Activated T-cell treated with anti-CD3 and anti-CD28 coated beads, Interleukin-2, amount 50 U/mL, for 4 hours (primary cell): ENCODE measurements around the gene TTYH2. TPM values are rescaled to one million over a fixed set of nuclear protein-coding genes. Genes with fewer than 3 reads are reported as not detected.

Experiments
- ATAC-seq, 2 donors: fragments of 200-7000 bp; cut with Tn5 transposase; one replicate each; pipeline ENCODE4 v1.10.0; 2021
- DNase-seq: peaks from one replicate; pipeline ENCODE4 v3.0.0-alpha.2; 2020
- H3K27me3 Mint-ChIP-seq: one replicate; pipeline ENCODE4 v1.8.0; 2021; ENCODE audit warnings: low read depth, mixed read lengths
- H3K36me3 Mint-ChIP-seq: one replicate; pipeline ENCODE4 v1.8.0; 2022; ENCODE audit warnings: mixed read lengths; ENCODE audit not compliant: insufficient read depth
- H3K4me1 Mint-ChIP-seq: one replicate; pipeline ENCODE4 v1.8.0; 2021; ENCODE audit warnings: low read depth, mixed read lengths
- H3K4me3 Mint-ChIP-seq: one replicate; pipeline ENCODE4 v1.8.0; 2021; ENCODE audit warnings: mild to moderate bottlenecking, moderate library complexity, mixed read lengths
- H3K9me3 Mint-ChIP-seq: one replicate; pipeline ENCODE4 v1.8.0; 2021; ENCODE audit warnings: mixed read lengths
- total RNA-seq, 3 donors: library from RNA; stranded (reverse); gene quantifications; one replicate each; pipeline ENCODE4 v1.2.1, GENCODE V29; 2021

TTYH2 gene
- total RNA-seq, 3 donors from 2014 or later: 2.0 to 4.5 (median 3.5) TPM

DNA sequence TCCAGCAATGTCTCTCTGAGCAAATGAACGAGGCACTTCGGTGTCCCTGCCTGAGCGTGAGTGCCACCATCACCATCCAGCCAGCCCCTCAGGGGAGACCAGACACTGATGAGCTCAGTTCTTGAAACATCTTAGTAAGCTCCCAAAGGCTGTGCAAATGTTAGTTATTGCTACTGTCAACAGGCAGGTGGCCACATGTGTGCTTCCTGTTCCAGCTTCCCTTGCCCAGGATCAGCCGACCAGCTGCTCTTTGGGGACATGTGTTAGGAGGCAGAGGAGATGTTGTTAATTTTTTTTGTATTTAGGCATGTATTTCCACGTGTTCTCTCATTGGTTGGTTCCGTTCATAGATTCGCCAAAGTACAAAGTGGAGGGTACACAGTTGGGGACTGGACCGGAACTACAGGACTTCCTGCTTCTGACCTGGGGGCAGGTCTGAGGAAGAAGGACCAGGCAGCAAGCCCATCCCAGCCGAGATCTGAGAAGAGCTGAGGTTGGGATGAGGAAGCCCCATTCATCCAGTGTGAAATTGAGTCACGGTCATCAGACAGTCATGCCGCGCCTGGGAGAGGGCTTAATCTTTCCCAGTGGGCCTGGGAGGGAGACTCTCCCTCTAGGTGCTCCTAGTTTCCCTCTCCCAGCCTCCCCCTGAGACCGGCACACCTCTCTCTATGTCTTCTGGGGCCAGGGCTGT is 3.8 kb downstream of the TTYH2 start:
- DNase-seq: no peak
- peaks cover 4% of the 10 kb centered on the region for H3K36me3 Mint-ChIP-seq
- no peak for ATAC-seq
- peaks cover 30% of the 10 kb centered on the region for H3K4me1 Mint-ChIP-seq
- no peak overlapping the region for H3K4me3 Mint-ChIP-seq
- no peaks in the 10 kb centered on the region for H3K9me3 Mint-ChIP-seq
- H3K27me3 Mint-ChIP-seq: no peaks in the 10 kb centered on the region

DNA sequence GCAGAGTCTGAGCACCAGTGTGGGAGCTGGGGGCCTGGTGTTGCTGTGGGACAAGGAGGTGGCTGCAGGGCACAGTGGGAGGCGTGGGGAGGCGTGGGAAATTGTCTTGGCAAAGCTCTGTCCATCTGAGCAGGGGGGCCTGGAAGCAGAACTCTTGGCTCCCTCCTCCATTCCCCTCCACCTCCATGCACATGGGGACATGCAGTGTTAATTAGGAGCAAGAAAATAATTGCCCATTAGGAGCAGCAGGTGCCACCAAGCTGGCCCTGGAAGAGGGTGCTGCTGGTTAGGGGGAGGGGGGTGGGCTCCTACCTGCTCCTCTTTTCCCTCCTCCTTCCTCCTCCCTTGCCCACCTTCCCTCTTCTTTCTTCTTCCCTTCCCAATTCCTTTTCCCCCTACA is 4.5 kb downstream of the TTYH2 start:
- Mint-ChIP-seq H3K27me3 (no peaks in the 10 kb centered on the region), H3K36me3 (peaks cover 8% of the 10 kb centered on the region), H3K4me3 (no peak overlapping the region), H3K9me3 (no peaks in the 10 kb centered on the region), H3K4me1 (peaks cover 24% of the 10 kb centered on the region)
- DNase-seq (no peak), ATAC-seq (no peak)

- DNase-seq (no peak), ATAC-seq (no peak)
- Mint-ChIP-seq H3K4me1 (peaks cover 20% of the 10 kb centered on the region), H3K36me3 (peaks cover 8% of the 10 kb centered on the region), H3K27me3 (no peaks in the 10 kb centered on the region), H3K4me3 (no peak overlapping the region), H3K9me3 (no peaks in the 10 kb centered on the region)
These were observed 5.1 kb downstream of the TTYH2 start for GRCh38 chr17:74218436-74218835.

- ATAC-seq (no peak), DNase-seq (no peak)
- Mint-ChIP-seq H3K4me1 (peaks cover 10% of the 10 kb centered on the region), H3K27me3 (no peaks in the 10 kb centered on the region), H3K9me3 (no peaks in the 10 kb centered on the region), H3K4me3 (no peak overlapping the region), H3K36me3 (peaks cover 15% of the 10 kb centered on the region)
These were observed 6.3 kb downstream of the TTYH2 start for GRCh38 chr17:74219576-74220133.

- DNase-seq (no peak), ATAC-seq (no peak)
- no peaks in the 10 kb centered on the region for H3K27me3 Mint-ChIP-seq
- H3K4me1 Mint-ChIP-seq: peaks cover 7% of the 10 kb centered on the region
- H3K36me3 Mint-ChIP-seq: peaks cover 18% of the 10 kb centered on the region
- H3K4me3 Mint-ChIP-seq: no peak overlapping the region
- H3K9me3 Mint-ChIP-seq: no peaks in the 10 kb centered on the region
These were observed 6.8 kb downstream of the TTYH2 start for GRCh38 chr17:74220219-74220618.

DNA sequence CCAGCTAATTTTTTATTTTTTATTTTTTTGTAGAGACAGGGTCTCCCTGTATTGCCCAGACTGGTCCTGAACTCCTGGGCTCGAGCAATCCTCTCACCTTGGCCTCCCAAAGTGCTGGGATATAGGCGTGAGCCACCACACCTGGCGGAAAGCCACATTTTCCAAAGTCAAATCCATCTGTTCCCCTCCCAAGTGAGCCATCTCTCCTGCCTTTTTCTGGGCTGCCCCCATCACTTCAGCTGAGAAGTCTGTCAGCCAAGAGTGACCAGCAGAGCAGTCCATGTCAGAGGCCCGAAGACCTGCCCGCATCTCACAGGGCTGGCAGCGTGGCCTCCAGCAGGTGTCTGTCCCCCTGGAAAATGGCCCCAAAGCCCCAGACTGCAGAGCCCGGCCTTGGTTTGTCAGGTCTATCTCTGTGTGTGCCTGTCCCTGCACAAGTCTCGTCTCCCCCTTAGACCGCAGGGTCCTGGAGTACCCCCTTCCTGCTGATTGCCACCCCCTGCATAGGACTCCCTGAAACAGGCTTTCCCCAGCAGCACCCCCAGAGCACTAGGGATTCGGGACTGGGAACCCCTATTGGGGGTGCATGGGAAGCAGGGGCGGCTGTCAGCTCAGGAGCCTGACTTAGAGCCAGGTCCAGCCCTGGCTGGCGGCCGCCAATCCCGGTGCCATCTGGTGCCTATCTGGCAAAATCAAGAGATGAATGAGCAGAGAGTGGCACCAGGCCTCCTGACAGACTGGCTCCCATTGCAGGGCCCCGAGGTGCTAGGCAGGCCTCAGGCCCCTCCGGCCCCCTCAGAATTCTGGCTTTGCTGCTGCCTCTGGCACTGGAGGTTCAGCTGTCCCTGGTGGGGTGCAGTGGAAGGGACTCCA is 7.8 kb downstream of the TTYH2 start:
- Mint-ChIP-seq H3K4me3 (no peak overlapping the region), H3K4me1 (no peaks in the 10 kb centered on the region), H3K9me3 (no peaks in the 10 kb centered on the region), H3K36me3 (peaks cover 21% of the 10 kb centered on the region), H3K27me3 (no peaks in the 10 kb centered on the region)
- DNase-seq (no peak), ATAC-seq (no peak)

GRCh38 chr17:74222399-74222798 is 9.0 kb downstream of the TTYH2 start:
- Mint-ChIP-seq H3K27me3 (no peaks in the 10 kb centered on the region), H3K36me3 (peaks cover 23% of the 10 kb centered on the region), H3K4me1 (no peaks in the 10 kb centered on the region), H3K9me3 (no peaks in the 10 kb centered on the region), H3K4me3 (no peak overlapping the region)
- no peak for ATAC-seq
- no peak for DNase-seq

GRCh38 chr17:74223901-74224300 is 10.5 kb downstream of the TTYH2 start:
- H3K4me1 Mint-ChIP-seq: no peaks in the 10 kb centered on the region
- DNase-seq: no peak
- no peaks in the 10 kb centered on the region for H3K27me3 Mint-ChIP-seq
- H3K9me3 Mint-ChIP-seq: no peaks in the 10 kb centered on the region
- H3K36me3 Mint-ChIP-seq: peaks cover 27% of the 10 kb centered on the region
- ATAC-seq: no peak
- H3K4me3 Mint-ChIP-seq: no peak overlapping the region

DNA sequence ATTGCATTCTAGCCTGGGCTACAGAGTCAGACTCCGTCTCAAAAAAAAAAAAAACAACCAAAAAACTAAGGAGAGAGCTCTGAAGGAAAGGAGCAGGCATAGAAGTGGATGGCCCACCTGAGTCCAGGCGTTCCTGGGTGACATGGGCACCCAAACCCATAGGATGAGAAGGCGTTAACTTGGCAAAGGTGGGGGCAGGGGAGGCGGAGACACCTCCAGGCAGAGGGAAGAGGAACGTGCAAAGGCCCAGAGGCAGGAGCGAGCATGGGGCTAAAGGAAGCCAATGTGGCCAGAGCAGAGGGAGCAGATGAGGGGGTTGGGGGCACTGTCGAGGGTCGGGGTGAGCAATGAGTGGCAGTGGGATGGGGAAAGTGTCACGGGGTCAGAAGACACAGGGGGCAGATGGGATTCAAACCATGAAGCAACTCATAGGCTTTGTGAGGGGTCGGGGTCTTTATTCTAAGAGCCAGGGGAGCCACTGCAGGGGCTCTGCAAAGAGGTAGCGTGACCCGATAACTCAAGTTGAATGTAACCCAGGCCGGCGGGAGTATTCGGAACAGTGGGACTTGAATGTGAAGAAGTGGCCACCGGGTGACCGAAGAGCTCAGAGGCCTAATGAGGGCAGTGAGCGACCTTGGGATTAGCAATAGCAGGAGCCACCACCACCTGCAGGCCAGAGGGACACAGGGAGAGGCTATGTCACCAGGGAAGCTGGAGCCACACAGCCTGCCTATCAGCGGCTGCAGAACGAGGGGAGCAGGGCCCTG is 11.8 kb downstream of the TTYH2 start:
- Mint-ChIP-seq H3K4me1 (no peaks in the 10 kb centered on the region), H3K4me3 (no peak overlapping the region), H3K9me3 (no peaks in the 10 kb centered on the region), H3K36me3 (peaks cover 23% of the 10 kb centered on the region), H3K27me3 (no peaks in the 10 kb centered on the region)
- DNase-seq (no peak), ATAC-seq (no peak)

DNA sequence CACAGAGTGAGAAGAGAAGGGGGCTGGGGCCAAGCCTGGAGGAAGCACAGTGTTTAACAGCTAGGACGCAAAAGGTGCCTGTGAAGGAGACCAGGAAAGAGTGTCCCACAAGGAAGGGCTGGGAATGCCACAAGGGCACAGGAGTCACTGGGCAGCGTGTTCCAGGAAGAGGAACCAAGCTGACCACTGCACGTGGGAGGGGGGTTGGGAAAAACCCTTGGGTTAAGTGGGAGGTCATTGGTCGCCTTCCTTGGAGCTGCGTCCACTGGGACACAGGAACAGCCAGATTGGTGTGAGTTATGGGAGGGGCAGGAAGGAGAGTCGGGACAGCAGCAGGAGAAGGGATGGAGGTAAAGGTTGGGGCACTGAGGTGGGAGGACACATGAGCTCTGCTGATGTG is 12.9 kb downstream of the TTYH2 start:
- Mint-ChIP-seq H3K27me3 (no peaks in the 10 kb centered on the region), H3K9me3 (no peaks in the 10 kb centered on the region), H3K4me3 (no peak overlapping the region), H3K4me1 (no peaks in the 10 kb centered on the region), H3K36me3 (peaks cover 29% of the 10 kb centered on the region)
- DNase-seq (no peak), ATAC-seq (no peak)

- H3K4me3 Mint-ChIP-seq: no peak overlapping the region
- DNase-seq (no peak), ATAC-seq (no peak)
- H3K27me3 Mint-ChIP-seq: no peaks in the 10 kb centered on the region
- H3K36me3 Mint-ChIP-seq: peaks cover 30% of the 10 kb centered on the region
- H3K4me1 Mint-ChIP-seq: no peaks in the 10 kb centered on the region
- H3K9me3 Mint-ChIP-seq: no peaks in the 10 kb centered on the region
These were observed 14.1 kb downstream of the TTYH2 start for GRCh38 chr17:74227271-74228080.

GRCh38 chr17:74228306-74228978 is 15.1 kb downstream of the TTYH2 start:
- peaks cover 26% of the 10 kb centered on the region for H3K36me3 Mint-ChIP-seq

DNA sequence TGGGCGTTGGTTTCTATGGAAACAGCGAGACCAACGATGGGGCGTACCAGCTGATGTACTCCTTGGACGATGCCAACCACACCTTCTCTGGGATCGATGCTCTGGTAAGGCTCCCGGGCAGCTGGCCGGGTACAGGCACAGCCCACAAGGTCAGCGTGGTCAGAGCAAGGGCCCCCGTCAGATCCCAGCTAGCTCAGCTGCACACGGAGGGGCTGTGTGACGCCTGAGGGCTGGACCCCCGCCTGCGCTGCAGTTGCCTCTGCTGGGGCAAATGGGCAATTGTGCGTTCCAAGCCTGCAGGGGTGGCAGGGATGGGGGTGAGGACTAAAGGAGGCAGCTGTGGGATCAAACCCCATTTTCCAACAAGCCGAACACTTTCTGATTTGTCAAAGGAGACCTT is 17.5 kb downstream of the TTYH2 start:
- H3K27me3 Mint-ChIP-seq: no peaks in the 10 kb centered on the region
- no peak overlapping the region for H3K4me3 Mint-ChIP-seq
- ATAC-seq: no peak
- H3K36me3 Mint-ChIP-seq: peaks cover 17% of the 10 kb centered on the region
- DNase-seq: no peak
- no peaks in the 10 kb centered on the region for H3K4me1 Mint-ChIP-seq
- no peaks in the 10 kb centered on the region for H3K9me3 Mint-ChIP-seq

More at GRCh38 chr17:74228306-74228978, 15.1 kb downstream of the TTYH2 start:
- ATAC-seq (no peak), DNase-seq (no peak)
- Mint-ChIP-seq H3K9me3 (no peaks in the 10 kb centered on the region), H3K27me3 (no peaks in the 10 kb centered on the region), H3K4me3 (no peak overlapping the region), H3K4me1 (no peaks in the 10 kb centered on the region)
